ENCODE measurements around the gene ODC1.
"Not testable (repeated sequence)": the region's sequence is repeated elsewhere in the genome, so short reads cannot be mapped to it uniquely, and the experiment has no call there.

DNA sequence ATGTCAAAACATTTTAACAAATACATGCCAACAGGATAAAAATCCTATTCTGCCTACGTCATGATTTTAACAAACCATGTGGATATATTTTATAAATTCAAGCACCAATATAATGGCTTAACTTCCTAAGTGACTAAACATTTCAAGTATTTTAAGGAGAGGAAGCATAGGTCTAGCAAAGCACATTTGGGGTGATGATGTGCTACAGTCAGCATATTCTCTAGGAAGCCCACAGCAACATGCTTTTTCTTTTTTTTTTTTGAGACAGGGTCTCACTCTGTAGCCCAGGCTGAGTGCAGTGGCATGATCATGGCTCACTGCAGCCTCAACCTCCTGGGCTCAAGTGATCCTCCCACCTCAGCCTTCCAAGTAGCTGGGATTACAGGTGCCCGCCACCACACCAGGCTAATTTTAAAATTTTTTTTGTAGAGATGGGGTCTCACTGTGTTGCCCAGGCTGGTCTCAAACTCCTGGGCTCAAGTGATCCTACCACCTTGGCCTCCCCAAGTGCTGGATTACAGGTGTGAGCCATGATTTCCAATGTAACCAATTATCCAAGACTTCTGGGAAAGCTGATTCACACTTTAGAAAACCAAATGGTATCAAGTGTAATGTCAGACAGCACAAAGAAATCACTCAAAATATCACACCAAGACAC, 5.5 kb downstream of the ODC1 start:
- not testable (repeated sequence) for TF ChIP-seq POLR2A, EP300, POLR2AphosphoS5 (IDR thresholded peaks at IDR 0.05)
- TF ChIP-seq, protein P1, sequence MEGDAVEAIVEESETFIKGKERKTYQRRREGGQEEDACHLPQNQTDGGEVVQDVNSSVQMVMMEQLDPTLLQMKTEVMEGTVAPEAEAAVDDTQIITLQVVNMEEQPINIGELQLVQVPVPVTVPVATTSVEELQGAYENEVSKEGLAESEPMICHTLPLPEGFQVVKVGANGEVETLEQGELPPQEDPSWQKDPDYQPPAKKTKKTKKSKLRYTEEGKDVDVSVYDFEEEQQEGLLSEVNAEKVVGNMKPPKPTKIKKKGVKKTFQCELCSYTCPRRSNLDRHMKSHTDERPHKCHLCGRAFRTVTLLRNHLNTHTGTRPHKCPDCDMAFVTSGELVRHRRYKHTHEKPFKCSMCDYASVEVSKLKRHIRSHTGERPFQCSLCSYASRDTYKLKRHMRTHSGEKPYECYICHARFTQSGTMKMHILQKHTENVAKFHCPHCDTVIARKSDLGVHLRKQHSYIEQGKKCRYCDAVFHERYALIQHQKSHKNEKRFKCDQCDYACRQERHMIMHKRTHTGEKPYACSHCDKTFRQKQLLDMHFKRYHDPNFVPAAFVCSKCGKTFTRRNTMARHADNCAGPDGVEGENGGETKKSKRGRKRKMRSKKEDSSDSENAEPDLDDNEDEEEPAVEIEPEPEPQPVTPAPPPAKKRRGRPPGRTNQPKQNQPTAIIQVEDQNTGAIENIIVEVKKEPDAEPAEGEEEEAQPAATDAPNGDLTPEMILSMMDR (IDR thresholded peaks at IDR 0.05), result not testable (repeated sequence)

Data from upper lobe of left lung (tissue), 4 donors.